NCI-H446 treated with DMSO at 0.1 percent for 48 hours (cell line): ENCODE data around the gene MROH2A.

Source experiments
- DNase-seq: peaks from one replicate; lab custom pipeline; 2025; lab: John Stamatoyannopoulos, UW

The MROH2A gene

GRCh38 chr2:233837694-233838229, 59.6 kb downstream of the MROH2A start:
- DNase-seq = no peak

DNA sequence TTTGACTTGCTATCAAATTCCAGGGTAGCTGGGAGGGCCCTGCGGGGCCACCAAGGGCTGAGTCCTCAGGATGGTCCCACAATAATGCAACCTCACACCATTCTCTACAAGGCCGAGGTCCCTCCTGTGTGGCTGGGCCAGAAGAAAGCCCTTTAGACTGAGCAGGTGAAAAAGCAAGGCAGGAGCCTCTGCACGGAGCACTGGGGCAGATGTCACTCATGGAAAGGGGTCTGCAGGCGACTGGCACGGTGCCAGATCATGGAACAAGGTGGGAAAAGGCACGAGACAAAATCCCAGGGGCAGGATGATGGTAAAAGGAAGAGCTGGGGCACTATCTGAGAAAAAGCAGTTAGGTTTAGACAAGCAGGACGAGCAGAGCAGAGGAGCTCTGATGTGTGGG, 60.1 kb downstream of the MROH2A start:
- DNase-seq = no peak

DNA sequence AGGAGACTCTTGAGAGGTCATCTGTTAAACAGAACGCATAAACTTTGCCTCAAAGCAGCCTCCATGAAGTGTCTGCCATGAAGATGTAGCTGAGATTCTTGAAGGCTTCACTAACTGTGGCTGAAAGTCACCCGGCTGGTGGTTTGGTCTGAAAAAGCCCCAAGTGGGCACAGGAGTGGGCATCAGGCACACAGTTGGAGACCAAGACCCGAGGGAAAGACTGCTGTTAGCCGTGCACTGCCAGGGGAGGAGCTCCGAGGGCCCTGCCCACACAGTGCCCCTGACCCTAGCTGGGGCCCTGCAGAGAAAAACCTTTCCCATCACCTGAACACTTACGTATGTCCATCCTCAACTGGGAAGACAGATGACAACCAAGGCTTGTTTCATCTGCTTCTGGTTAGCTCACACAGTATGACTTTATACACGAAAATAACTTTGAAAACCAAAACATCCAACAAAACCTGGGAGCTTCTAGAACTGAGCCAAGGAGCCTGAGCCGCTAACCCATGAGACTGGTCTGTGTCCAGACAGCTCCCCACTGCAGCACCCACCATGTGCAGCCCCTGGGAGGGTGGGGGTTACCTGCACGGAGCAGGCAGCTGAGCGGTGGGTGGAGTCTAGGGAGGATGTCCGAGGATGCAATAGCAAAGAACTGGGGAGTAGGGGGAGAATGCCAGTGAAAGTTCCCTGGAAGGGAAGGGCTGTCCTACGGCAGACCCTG, 60.8 kb downstream of the MROH2A start:
- no peak for DNase-seq

DNA sequence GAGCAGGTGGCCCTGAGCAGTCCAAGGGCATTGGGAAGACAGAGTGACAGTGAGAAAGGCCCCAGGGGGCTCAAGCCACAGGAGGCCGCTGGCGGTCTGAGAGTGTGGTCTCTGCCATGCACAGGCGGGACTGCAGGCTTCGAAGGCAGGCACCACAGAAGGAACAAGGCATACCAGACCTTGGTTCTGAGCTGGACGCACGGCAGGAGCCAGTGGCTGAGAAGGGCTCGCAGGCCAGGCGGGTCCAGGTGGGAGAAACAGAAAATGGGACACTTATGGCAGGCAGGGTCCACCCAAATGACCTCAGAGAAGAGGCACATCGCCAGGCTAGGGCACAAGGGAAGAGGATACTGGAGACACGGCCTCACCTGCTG, 61.3 kb downstream of the MROH2A start:
- DNase-seq = no peak

DNA sequence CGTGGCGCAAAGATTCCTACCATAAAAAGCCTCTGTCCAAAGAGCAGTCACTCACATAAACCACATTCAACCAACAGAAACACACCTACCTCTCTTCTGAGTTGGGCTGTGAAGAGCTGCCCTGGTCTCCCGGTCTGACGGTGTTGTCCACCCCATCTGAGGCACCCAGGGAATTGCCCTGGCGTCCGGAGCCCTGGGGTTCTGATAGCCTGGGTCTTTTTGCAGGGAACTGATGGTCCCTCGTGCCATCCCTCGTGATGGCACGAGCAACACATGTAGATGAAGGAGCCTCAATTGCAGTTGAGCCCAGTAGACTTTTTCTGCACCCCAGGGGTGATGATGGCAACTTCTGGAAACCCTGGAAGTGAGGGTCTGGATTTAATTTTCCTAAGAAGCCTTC, 62.4 kb downstream of the MROH2A start:
- DNase-seq = no peak

GRCh38 chr2:233841183-233841582, 63.1 kb downstream of the MROH2A start:
- DNase-seq = no peak

DNA sequence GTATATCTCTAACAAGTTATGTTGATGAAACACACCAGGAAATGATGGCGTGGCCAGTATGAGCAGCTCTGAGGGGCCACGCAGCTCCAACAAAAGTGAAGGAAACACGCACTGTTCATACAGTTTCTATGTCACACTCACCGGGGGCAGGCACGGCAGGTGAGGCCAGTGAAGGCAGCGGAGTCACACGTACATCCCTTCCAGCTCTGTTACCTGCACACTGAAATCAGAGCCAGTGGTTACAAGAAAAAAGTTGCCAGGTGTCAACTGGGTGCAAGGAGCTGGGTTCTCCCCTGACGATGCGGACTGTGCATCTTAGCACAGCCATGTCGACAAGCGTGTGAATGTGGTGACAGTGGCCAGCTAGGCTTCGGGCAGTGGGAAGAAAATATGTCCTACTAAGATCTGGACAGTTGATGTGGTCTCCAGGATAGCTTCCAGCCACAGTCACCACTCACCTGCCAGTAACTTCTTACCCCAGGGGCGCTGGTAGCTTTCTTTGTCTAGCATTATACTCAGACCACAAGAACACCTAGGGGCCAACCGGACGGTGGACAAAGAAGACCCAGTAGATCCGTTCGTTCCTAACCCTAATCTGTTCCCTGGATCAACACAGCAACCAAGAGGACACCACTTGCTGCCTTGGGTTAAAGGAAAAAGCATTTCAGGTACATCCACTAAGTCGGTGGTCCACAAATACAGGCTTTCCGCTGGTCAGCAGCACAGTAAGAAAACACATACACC, 66.1 kb downstream of the MROH2A start:
- no peak for DNase-seq

GRCh38 chr2:233844836-233845235, 66.7 kb downstream of the MROH2A start:
- no peak for DNase-seq

DNA sequence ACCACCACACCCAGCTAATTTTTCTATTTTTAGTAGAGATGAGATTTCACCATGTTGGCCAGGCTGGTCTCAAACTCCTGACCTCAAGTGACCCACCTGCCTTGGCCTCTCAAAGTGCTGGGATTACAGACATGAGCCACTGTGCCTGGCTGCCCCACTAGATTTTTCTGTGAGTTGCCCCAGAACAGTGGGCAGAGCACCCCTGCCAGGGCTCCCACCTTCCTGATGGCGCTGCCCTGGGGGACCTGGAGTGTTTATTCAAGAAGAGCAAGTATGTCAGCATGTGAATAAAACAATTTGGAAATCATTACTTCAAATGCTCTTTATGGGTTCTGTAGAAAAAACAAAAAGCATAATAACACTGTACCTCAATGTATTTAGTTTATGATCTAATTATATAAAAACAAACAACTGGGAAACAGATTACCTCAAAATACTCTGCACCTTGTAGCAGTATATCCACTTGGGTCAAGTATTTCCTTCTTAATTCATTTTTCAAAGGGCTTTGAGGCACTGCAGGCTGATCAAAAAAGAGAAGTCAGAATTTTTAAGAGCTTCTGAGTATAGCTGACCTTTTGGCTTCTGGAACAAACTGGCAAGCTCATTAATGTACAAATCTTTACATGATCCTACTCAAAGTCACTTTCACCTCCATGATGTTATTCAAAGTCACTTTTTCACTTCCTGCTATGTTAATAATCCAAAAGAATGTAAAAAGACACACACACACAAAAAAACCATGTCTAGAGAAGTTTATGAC, 67.4 kb downstream of the MROH2A start:
- no peak for DNase-seq

GRCh38 chr2:233846387-233847247, 68.5 kb downstream of the MROH2A start:
- DNase-seq = no peak

GRCh38 chr2:233847248-233847898, 69.2 kb downstream of the MROH2A start:
- DNase-seq = no peak

- no peak for DNase-seq
These were observed 70.1 kb downstream of the MROH2A start for GRCh38 chr2:233848276-233848675.

DNA sequence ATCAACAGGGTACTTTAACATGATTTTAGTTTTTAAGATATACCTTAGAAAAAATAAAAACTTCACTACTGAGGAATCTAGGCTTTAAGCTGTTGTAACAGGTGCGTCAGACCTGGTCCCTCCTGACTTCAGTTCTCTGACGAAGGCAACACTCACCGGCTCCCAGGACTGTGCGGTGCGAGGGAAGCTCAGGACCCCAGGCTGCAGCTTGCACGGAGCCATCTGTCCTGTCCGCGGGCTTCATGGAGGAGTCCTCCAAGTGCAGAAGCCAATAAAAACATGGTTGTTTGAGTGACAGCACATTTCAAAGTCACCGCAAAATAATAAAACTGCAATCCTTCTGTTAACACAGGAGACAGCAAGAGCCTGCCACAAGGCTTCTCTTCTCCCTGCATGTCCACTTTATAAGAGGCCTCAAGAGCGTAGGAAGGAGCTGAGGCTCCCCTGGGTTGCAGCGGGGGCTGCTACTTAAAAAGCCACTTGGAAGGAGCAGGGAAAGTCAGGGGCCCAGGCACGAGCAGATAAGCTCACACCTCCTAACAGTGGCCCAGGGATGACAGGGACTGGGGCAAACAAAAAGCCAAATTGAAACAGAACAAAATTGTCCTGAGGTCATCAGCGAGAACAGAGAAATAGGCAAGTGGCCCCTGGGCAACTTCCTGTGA, 71.6 kb downstream of the MROH2A start:
- DNase-seq = no peak

DNA sequence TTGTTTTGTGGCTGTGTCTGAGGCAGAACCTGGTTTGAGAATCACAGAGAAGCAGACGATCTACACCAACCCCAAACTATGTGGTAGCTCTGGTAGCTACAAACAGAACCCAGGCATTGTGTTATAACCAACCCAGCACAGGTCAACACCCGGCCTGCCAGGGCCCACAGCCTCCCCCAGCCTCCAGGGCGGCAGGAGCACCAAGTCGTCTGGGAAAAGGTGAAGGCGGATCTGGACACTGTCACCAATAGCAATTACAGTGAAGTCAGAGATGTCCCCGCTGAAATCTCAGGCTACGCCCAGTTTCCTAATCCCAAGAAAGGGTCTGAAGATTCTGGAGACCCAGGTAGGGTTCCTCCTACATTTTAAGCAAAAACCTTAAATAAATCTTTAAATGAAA, 72.6 kb downstream of the MROH2A start:
- no peak for DNase-seq

DNA sequence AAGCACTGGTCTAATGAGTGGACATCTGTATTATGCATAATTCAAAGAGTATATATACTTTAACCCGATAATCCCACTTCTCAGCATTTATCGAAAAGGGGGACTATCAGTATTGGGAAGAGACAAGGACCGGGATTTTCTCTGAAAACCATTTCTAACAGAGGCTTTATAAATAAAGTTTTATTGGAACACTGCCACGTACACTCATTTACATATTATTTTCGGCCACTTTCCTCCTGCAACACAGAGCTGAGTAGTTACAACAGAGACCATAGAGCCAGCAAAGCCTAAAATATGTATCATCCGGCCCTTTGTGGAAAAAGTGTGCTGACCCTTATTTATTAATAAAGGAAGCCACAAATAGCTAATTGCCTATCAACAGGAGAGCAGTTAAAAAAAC, 73.0 kb downstream of the MROH2A start:
- no peak for DNase-seq

DNA sequence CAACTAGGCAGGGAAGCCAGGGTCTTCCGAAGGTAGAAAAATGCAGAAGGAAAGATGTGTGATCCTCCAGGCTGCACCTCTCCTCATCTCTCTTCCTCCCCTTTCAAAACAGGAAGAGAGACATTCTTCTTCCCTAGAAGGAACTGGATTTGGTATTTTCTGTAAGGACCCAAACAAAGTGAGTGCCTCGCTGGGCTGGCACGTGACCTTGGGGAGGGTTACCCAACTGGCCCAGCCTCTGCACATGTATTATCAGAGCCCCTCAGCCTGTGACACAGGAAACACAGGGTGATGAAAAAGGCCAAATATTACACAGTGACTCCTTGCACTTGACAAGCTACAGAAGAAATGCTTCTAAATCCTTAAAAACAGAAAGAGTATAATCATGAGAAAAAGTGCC, 73.9 kb downstream of the MROH2A start:
- DNase-seq = no peak

DNA sequence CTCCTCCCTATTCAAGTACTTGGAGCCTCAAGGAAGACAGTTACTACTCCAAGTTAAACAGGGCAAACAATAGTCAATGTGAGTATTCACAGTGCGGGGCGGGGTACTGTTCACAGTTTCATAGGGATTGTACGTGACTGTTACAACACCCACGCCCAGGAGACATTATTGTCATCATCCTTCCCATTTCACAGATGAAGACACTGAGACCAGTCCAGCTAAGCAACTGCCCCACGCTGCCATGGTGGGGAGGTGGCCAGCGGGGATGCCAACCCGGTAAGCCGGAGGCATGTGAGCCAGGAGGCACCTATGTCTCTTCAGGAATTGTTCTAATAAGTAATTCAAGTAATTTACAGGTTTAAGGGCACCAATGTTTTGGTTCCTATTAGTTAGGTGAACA, 75.2 kb downstream of the MROH2A start:
- DNase-seq = no peak

DNA sequence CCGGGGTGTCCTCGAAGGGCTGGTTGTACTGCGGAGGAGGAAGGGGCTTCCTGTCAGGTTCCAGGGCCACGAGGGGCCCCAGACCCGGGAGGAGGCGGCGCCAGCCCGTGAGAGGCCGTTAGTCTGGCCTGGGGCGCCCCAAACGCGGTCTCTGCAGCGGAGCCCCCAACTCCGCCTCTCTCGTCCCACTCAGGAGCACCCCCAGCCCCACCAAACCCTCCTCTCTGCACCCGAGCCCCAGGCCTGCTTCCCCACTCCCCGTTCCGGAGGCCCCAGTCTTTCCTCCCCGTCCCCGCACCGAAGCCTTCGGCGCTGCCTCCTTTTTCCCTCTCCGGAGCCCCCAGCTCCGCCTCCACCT, 75.7 kb downstream of the MROH2A start:
- no peak for DNase-seq

DNA sequence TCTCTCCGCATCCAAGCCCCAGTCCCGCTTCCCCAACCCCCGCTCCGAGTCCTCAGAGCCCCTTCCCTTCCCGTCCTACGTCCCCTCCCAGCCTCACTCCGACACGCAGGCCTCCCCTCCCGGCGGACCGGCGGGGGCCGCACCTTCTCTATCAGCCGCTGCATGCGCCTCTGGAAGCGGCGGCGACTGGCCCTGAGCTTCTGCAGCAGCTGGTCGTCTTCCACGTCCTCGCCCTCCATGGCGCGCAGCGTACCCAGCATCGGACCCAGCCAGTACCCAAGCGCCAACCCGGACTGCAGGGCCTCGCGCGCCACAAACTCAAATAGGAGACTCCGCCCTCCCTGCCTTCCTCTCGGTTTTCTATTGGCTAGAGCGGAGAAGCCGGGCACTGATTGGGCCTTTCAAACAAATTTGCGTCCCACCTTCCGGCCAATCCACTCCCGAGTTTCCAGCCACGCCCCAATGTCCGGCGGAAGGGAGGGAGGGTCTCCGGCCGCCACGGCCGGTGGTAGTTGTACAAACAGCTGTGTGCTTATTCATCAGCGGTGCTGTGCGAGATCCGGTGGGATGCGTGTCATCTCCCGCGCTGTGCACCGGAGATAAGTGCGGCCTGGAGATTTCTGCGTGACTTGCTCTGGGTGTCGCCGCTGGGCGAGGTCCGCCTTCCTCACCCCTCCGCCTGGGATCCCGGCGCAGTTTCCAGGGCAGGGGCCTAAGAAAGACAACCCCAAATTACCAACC, 76.3 kb downstream of the MROH2A start, which contains the start of gene HJURP:
Gene HJURP, minus strand, starts transcription at position 295 of the 741 bp plus-strand sequence. Its CDS starts 35 bp downstream, at position 260.
- peak; percentile 92 for DNase-seq

- no peak for DNase-seq
These were observed 77.2 kb downstream of the MROH2A start for GRCh38 chr2:233855345-233855744.
